ENCODE measurements around the gene EYA3. TPM values are rescaled to one million over a fixed set of nuclear protein-coding genes. Genes with fewer than 3 reads are reported as not detected.

The EYA3 gene
- total RNA-seq, 1 donor from 2014 or later: 16.0 TPM

DNA sequence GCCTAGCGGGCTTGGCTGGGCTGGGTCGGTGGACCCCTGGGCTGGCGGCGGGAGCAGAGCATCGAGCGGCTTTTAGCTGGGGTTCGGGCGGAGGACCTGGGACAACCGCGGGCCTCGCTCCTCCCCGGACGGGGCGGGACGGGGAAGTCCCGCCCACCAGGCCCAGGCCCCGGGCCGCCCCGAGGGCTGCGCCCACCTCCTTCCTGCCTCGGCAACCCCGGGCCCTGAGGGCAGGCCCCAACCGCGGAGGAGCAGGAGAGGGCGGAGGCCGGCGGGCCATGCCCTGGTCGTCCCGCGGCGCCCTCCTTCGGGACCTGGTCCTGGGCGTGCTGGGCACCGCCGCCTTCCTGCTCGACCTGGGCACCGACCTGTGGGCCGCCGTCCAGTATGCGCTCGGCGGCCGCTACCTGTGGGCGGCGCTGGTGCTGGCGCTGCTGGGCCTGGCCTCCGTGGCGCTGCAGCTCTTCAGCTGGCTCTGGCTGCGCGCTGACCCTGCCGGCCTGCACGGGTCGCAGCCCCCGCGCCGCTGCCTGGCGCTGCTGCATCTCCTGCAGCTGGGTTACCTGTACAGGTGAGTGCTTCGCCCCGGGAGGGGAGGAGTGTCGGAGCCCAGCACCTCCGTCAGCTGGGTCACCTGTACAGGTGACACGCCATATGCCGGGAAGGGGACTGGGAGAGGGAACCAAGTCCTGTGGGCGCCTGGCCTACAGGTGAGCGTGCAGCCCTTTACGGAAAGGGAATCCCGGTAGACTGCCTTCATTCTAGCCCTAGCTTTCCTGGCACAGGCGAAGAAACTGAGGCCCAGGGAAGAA, 128.4 kb downstream of the EYA3 start, which contains the start of gene XKR8:
XKR8 (plus strand) TSS at position 182 of the 812 bp plus-strand sequence; CDS start at position 279, 97 bp downstream.
- H3K36me3 ChIP-seq: no peaks in the 10 kb centered on the region

DNA sequence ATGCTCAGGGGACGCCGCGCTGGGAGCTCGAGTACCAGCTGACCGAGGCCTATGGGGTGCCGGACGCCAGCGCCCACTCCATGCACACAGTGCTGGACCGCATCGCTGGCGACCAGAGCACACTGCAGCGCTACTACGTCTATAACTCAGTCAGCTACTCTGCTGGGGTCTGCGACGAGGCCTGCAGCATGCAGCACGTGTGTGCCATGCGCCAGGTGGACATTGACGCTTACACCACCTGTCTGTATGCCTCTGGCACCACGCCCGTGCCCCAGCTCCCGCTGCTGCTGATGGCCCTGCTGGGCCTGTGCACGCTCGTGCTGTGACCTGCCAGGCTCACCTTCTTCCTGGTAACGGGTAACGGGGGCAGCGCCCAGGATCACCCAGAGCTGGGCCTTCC, 129.9 kb downstream of the EYA3 start:
- H3K27me3 ChIP-seq: no peaks in the 10 kb centered on the region

More for the DNA sequence above, 128.4 kb downstream of the EYA3 start, which contains the start of gene XKR8:
- peak within 1 kb of the TSS; percentile 83 for H3K27ac ChIP-seq
- H3K9me3 ChIP-seq: no peaks in the 10 kb centered on the region
- intact Hi-C loops (cut with DNase I): no loop called here
- H3K4me3 ChIP-seq: peak within 1 kb of the TSS; percentile 57 to 63
- TF ChIP-seq, protein P1, sequence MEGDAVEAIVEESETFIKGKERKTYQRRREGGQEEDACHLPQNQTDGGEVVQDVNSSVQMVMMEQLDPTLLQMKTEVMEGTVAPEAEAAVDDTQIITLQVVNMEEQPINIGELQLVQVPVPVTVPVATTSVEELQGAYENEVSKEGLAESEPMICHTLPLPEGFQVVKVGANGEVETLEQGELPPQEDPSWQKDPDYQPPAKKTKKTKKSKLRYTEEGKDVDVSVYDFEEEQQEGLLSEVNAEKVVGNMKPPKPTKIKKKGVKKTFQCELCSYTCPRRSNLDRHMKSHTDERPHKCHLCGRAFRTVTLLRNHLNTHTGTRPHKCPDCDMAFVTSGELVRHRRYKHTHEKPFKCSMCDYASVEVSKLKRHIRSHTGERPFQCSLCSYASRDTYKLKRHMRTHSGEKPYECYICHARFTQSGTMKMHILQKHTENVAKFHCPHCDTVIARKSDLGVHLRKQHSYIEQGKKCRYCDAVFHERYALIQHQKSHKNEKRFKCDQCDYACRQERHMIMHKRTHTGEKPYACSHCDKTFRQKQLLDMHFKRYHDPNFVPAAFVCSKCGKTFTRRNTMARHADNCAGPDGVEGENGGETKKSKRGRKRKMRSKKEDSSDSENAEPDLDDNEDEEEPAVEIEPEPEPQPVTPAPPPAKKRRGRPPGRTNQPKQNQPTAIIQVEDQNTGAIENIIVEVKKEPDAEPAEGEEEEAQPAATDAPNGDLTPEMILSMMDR (IDR thresholded peaks at IDR 0.05): peak in 1 of 3 experiments; percentile 11
- TF ChIP-seq POLR2AphosphoS5 (IDR thresholded peaks at IDR 0.05; ENCODE audit: insufficient read depth in 1 of 2, low read depth in 1 of 2) (peak in 1 of 2 donors; percentile 58), POLR2A (IDR thresholded peaks at IDR 0.05) (peak in 1 of 2 donors; percentile 25)
- H3K4me1 ChIP-seq: peaks cover 30% of the 10 kb centered on the region
- DNase-seq (ENCODE audit: extremely low spot score in 2 of 2): no peak
- no peaks in the 10 kb centered on the region for H3K27me3 ChIP-seq

DNA sequence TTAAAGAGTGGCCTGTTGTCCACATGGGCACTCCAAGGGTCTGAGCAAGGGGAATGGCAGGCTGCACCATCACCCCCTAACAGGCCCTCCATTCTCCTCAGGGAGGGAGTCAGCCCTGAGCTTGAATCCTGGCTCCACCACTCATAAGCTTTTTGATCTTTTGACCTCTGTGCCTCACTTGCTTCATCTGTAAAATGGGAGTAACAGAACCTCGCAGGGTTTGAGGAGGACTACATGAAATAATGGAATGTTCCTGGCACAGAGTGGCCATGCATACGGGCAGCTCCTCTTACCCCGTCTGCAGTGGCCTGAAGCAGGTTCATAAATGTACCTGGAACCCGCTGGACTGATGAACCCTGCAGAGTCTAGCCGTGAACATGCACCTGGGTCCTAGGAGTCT, 130.8 kb downstream of the EYA3 start:
- no peaks in the 10 kb centered on the region for H3K27me3 ChIP-seq
- no peak overlapping the region for H3K27ac ChIP-seq
- no peaks in the 10 kb centered on the region for H3K9me3 ChIP-seq
- no peak for TF ChIP-seq POLR2A (IDR thresholded peaks at IDR 0.05)
- TF ChIP-seq POLR2AphosphoS5 (IDR thresholded peaks at IDR 0.05; ENCODE audit: insufficient read depth in 1 of 2, low read depth in 1 of 2): no peak
- TF ChIP-seq, protein P1 (IDR thresholded peaks at IDR 0.05): no peak
- H3K4me1 ChIP-seq: peaks cover 30% of the 10 kb centered on the region
- H3K4me3 ChIP-seq: no peak overlapping the region
- no peak for DNase-seq (ENCODE audit: extremely low spot score in 2 of 2)
- H3K36me3 ChIP-seq: no peaks in the 10 kb centered on the region
- intact Hi-C loops (cut with DNase I): no loop called here

More for the DNA sequence above, 129.9 kb downstream of the EYA3 start:
- no peaks in the 10 kb centered on the region for H3K36me3 ChIP-seq
- H3K4me1 ChIP-seq: peaks cover 30% of the 10 kb centered on the region
- no peak overlapping the region for H3K27ac ChIP-seq
- H3K9me3 ChIP-seq: no peaks in the 10 kb centered on the region
- intact Hi-C loops (cut with DNase I): no loop called here
- H3K4me3 ChIP-seq: no peak overlapping the region
- TF ChIP-seq POLR2A (IDR thresholded peaks at IDR 0.05): no peak
- no peak for TF ChIP-seq POLR2AphosphoS5 (IDR thresholded peaks at IDR 0.05; ENCODE audit: insufficient read depth in 1 of 2, low read depth in 1 of 2)
- TF ChIP-seq, protein P1 (IDR thresholded peaks at IDR 0.05): no peak
- no peak for DNase-seq (ENCODE audit: extremely low spot score in 2 of 2)

DNA sequence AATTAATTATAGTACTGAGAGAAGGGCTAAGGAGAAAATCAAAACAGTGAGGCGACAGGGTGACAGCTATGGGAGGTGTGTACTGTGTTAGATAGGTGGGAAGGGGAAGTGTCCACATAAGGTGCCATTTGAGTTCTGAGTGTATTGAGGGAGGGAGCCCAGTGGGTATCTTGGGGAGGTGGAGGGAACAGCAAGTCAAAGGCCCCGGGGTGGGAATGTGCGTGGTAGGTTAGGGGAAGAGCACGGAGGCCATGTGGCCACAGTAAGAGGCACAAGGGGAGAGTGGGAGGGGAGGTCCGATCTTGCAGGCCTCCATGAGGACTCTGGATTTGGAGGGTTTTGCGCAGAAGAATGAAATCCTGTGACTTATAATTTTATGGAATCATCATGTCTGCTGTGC, 131.6 kb downstream of the EYA3 start:
- TF ChIP-seq, protein P1 (IDR thresholded peaks at IDR 0.05): no peak
- TF ChIP-seq POLR2AphosphoS5 (IDR thresholded peaks at IDR 0.05; ENCODE audit: insufficient read depth in 1 of 2, low read depth in 1 of 2) (no peak), POLR2A (IDR thresholded peaks at IDR 0.05) (no peak)
- no peaks in the 10 kb centered on the region for H3K36me3 ChIP-seq
- intact Hi-C loops (cut with DNase I): no loop called here
- H3K9me3 ChIP-seq: no peaks in the 10 kb centered on the region
- H3K4me3 ChIP-seq: no peak overlapping the region
- H3K27me3 ChIP-seq: no peaks in the 10 kb centered on the region
- H3K4me1 ChIP-seq: peaks cover 27% of the 10 kb centered on the region
- H3K27ac ChIP-seq: no peak overlapping the region
- DNase-seq (ENCODE audit: extremely low spot score in 2 of 2): no peak

DNA sequence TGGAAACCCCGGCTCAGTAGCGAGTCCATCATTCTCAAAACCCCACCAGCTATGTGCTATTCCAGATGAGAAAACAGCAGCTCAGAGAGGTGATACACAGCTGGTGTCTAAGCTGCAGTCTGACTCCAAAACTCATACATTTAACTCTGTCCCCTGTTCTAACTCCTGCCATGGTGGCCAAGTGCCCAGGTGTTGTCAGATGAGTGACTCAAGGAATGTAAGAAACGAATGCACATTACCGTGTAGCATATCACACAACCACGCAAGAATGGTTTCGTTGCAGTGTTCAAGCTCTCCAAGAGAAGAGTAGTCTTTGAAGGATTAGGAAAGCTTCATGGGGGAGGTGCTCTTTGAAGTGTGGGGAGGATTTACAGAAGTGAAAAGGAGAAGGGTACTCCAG, 133.3 kb downstream of the EYA3 start:
- Histone ChIP-seq H3K4me1 (peaks cover 10% of the 10 kb centered on the region), H3K9me3 (no peaks in the 10 kb centered on the region), H3K27me3 (no peaks in the 10 kb centered on the region), H3K36me3 (no peaks in the 10 kb centered on the region), H3K27ac (no peak overlapping the region), H3K4me3 (no peak overlapping the region)
- intact Hi-C loops (cut with DNase I): no loop called here
- TF ChIP-seq, protein P1 (IDR thresholded peaks at IDR 0.05): no peak
- TF ChIP-seq POLR2A (IDR thresholded peaks at IDR 0.05): no peak
- no peak for TF ChIP-seq POLR2AphosphoS5 (IDR thresholded peaks at IDR 0.05; ENCODE audit: insufficient read depth in 1 of 2, low read depth in 1 of 2)
- no peak for DNase-seq (ENCODE audit: extremely low spot score in 2 of 2)

Data from vagina (tissue), 2 donors.